HepG2 (cell line): ENCODE results near the gene CLPTM1. TPM values are rescaled to one million over a fixed set of nuclear protein-coding genes. Genes with fewer than 3 reads are reported as not detected.

Experiments used
- ATAC-seq: fragments of 200-7000 bp; cut with Tn5 transposase; 3 replicates; pipeline ENCODE4 v1.9.1; 2020; ENCODE audit warnings: mild to moderate bottlenecking, moderate library complexity
- BruUV-seq: library from RNA; stranded (reverse); fragments of 400-500 nt; replicated peaks from 2 replicates; lab custom pipeline; 2021; lab: Mats Ljungman, UMichigan
- CTCF ChIA-PET: fragments of 300-600 bp; formaldehyde crosslinking; extraction: SDS; loops from one replicate; lab custom pipeline; 2021; ENCODE audit warnings: low total read pairs, inconsistent platforms, low intra/inter-chr PET ratio; lab: Yijun Ruan, JAX
- POLR2A ChIA-PET: fragments of 350-600 bp; sonication (Branson Sonifier 250); formaldehyde crosslinking; loops from one replicate; lab custom pipeline; 2020; ENCODE audit warnings: antibody characterized with exemption, inconsistent platforms; lab: Yijun Ruan, JAX
- DNase-seq: peaks from one replicate; pipeline ENCODE4 v3.0.0-alpha.2; 2015; ENCODE audit warnings: low spot score
- FAIRE-seq: peaks from 3 replicates; lab custom pipeline; 2011; peaks lifted over from hg19 to GRCh38; lab: Jason Lieb, UNC
- H2AFZ ChIP-seq: one replicate; pipeline ENCODE4 v1.6.1; 2011; ENCODE audit warnings: low read length, inconsistent platforms
- H3K27ac ChIP-seq: fragments of 300-600 bp; 3 replicates; pipeline ENCODE4 v1.8.0; 2011; ENCODE audit warnings: mixed run types, mild to moderate bottlenecking, mixed read lengths, low read length, inconsistent platforms; ENCODE audit not compliant: insufficient read depth; ENCODE audit errors: extremely low read length
- H3K27me3 ChIP-seq, 2 experiments: fragments of 200-600 bp in 1 of 2; 2 replicates in 1 of 2; 3 replicates in 1 of 2; pipeline versions ENCODE4 v1.6.0 to v1.8.0; 2011; ENCODE audit warnings: low read length in 2 of 2, mild to moderate bottlenecking in 2 of 2, moderate library complexity in 2 of 2, inconsistent platforms in 1 of 2; ENCODE audit not compliant: insufficient read depth in 2 of 2, control insufficient read depth in 1 of 2
- H3K36me3 ChIP-seq, 2 experiments: fragments of 200-600 bp in 1 of 2; replicated peaks in 1 of 2; 2 replicates in 1 of 2; 3 replicates in 1 of 2; pipeline versions ENCODE4 v1.5.1 to v1.8.0; 2011; ENCODE audit warnings: low read length in 2 of 2, inconsistent platforms in 1 of 2; ENCODE audit not compliant: insufficient read depth in 2 of 2, control insufficient read depth in 1 of 2
- H3K4me1 ChIP-seq: 2 replicates; pipeline ENCODE4 v1.5.1; 2012; ENCODE audit warnings: low read length, inconsistent platforms; ENCODE audit not compliant: insufficient read depth
- H3K4me2 ChIP-seq: 2 replicates; pipeline ENCODE4 v1.6.0; 2011; ENCODE audit warnings: low read depth, low read length, inconsistent platforms
- H3K4me3 ChIP-seq, 3 experiments: fragments of 200-600 bp in 1 of 3; sonication (generic), shearing (Covaris generic) in 1 of 3; replicated peaks in 1 of 3; 2 replicates each; pipeline ENCODE4 v1.5.1; 2011 to 2016; ENCODE audit warnings: low read length in 3 of 3, inconsistent platforms in 2 of 3, low read depth in 2 of 3, mild to moderate bottlenecking in 2 of 3, control low read depth in 1 of 3, mixed read lengths in 1 of 3; ENCODE audit not compliant: insufficient read depth in 1 of 3
- H3K79me2 ChIP-seq: one replicate; pipeline ENCODE4 v1.6.1; 2011; ENCODE audit warnings: low read length, inconsistent platforms; ENCODE audit not compliant: insufficient read depth
- H3K9ac ChIP-seq: 2 replicates; pipeline ENCODE4 v1.6.0; 2011; ENCODE audit warnings: mild to moderate bottlenecking, low read depth, low read length, inconsistent platforms; ENCODE audit not compliant: insufficient read depth
- H3K9me3 ChIP-seq: 2 replicates; pipeline ENCODE4 v1.5.1; 2012; ENCODE audit warnings: mild to moderate bottlenecking, low read length
- H4K20me1 ChIP-seq: 2 replicates; pipeline ENCODE4 v1.6.0; 2011; ENCODE audit warnings: inconsistent platforms, mild to moderate bottlenecking, low read length, moderate library complexity; ENCODE audit not compliant: insufficient read depth
- AKAP8 ChIP-seq: sonication (generic); formaldehyde crosslinking; IDR thresholded peaks from 2 replicates; pipeline ENCODE4 v1.5.1; 2020; ENCODE audit warnings: mild to moderate bottlenecking, missing genetic modification reagents
- KMT2A ChIP-seq: sonication (generic); formaldehyde crosslinking; IDR thresholded peaks from 2 replicates; pipeline ENCODE4 v1.4.0; 2020; ENCODE audit warnings: missing genetic modification reagents
- MATR3 ChIP-seq: sonication (generic); formaldehyde crosslinking; IDR thresholded peaks from 2 replicates; pipeline ENCODE4 v1.4.0; 2020; ENCODE audit warnings: missing genetic modification reagents
- POLR2G ChIP-seq: fragments of 200-400 bp; formaldehyde crosslinking; IDR thresholded peaks from 2 replicates; pipeline ENCODE4 v1.6.1; 2018; ENCODE audit warnings: mild to moderate bottlenecking, low read depth, low read length, moderate library complexity
- ZNF3 ChIP-seq: IDR thresholded peaks from 2 replicates; pipeline ENCODE4 v1.7.0; 2017; ENCODE audit warnings: inconsistent platforms
- WGBS: methylation state at CpG from one replicate; pipeline ENCODE4 v1.1.6; 2017; ENCODE audit warnings: low lambda C conversion rate; 5-methylcytosine and 5-hydroxymethylcytosine counted together
- in situ Hi-C: cut with HindIII; loops from 2 replicates; pipeline ENCODE4 v1.10.0; 2017; ENCODE audit warnings: low pct_unique_long_range_greater_than_20kb; ENCODE audit not compliant: extremely low pct_ligation_motif_present
- intact Hi-C: fragments of 100-400 bp; cut with micrococcal nuclease; formaldehyde crosslinking; loops from one replicate; pipeline ENCODE4 v1.10.0; 2022; ENCODE audit not compliant: unreplicated experiment
- polyA plus RNA-seq, 8 experiments: library from polyadenylated mRNA; depleted of rRNA in 3 of 8; stranded (reverse) in 7 of 8; unstranded in 1 of 8; fragments of >200 nt; fragmentation: Illumina TruSeq in 4 of 8; extraction: Trizol in 4 of 8; gene quantifications; 2 replicates each; pipeline versions ENCODE4 v1.2.1 to v1.2.3, GENCODE V29; 2011 to 2016; ENCODE audit warnings: low read depth in 4 of 8, missing spikeins in 1 of 8, mixed read lengths in 1 of 8; ENCODE audit not compliant: insufficient read depth in 1 of 8
- total RNA-seq, 5 experiments: library from RNA; depleted of rRNA; stranded (reverse); fragments of >200 nt; fragmentation: Illumina TruSeq; extraction: Trizol; gene quantifications; 2 replicates each; pipeline ENCODE4 v1.2.3, GENCODE V29; 2016; ENCODE audit warnings: low read depth in 1 of 5
- TF ChIP-seq, protein P1 (sequence below): sonication (generic); formaldehyde crosslinking; IDR thresholded peaks from 2 replicates; pipeline ENCODE4 v1.5.0; 2020; ENCODE audit warnings: mild to moderate bottlenecking, missing genetic modification reagents
- TF ChIP-seq, protein P2 (sequence below): sonication (generic); formaldehyde crosslinking; IDR thresholded peaks from 2 replicates; pipeline ENCODE4 v1.9.0; 2022; ENCODE audit warnings: low read depth, missing genetic modification reagents

The CLPTM1 gene
- total and polyA plus RNA-seq, 2 of the 13 experiments (the other 11 are each of a cell fraction or from before 2014, with no cell fraction given) = 34.9 to 42.8 TPM

DNA sequence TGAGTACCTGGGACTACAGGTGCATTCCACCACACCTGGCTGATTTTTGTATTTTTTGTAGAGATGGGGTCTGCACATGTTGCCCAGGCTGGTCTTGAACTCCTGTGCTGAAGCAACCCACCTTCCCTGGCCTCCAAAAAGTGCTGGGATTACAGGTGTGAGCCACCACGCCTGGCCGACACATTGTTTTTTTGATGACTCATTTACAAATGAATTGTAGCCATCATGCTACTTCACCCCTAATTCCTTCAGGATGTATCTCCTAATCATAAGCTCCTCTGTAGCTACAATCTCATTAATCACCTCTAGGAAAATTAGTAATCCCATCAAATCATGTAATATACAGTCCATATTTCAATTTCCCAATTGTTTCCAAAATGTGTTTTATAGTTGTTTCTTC, 64.0 kb downstream of the CLPTM1 start:
- Histone ChIP-seq H3K4me2 (no peak overlapping the region), H3K27me3 (no peaks in the 10 kb centered on the region), H2AFZ (no peak overlapping the region), H3K27ac (no peak overlapping the region), H3K9me3 (no peaks in the 10 kb centered on the region), H4K20me1 (no peaks in the 10 kb centered on the region), H3K4me3 (no peak overlapping the region), H3K9ac (no peak overlapping the region), H3K36me3 (no peaks in the 10 kb centered on the region), H3K4me1 (0 out of 2 replicates have a peak, but pooled peaks cover 16% of the 10 kb centered on the region), H3K79me2 (no peaks in the 10 kb centered on the region)
- in situ Hi-C loops (loop anchor here (5.0 to 10.0 kb wide), 2 partner anchors 43 to 106 kb away; no protein-coding TSS in a partner anchor), intact Hi-C loops (loop anchor here (5.0 kb wide), 1 partner anchor 108 kb away; no protein-coding TSS in a partner anchor)
- no peak for DNase-seq
- CTCF ChIA-PET = no interaction called here
- FAIRE-seq = no peak
- POLR2A ChIA-PET = interaction anchor here (0.7 to 3.1 kb wide), 2 partner anchors 18 to 20 kb away, joined by 3 to 8 read pairs; partner anchors contain the start of gene CLASRP
- no TSS peak for BruUV-seq
- 100% methylated on average over 2 of the region's 2 CpGs for WGBS
- TF ChIP-seq, protein P1, sequence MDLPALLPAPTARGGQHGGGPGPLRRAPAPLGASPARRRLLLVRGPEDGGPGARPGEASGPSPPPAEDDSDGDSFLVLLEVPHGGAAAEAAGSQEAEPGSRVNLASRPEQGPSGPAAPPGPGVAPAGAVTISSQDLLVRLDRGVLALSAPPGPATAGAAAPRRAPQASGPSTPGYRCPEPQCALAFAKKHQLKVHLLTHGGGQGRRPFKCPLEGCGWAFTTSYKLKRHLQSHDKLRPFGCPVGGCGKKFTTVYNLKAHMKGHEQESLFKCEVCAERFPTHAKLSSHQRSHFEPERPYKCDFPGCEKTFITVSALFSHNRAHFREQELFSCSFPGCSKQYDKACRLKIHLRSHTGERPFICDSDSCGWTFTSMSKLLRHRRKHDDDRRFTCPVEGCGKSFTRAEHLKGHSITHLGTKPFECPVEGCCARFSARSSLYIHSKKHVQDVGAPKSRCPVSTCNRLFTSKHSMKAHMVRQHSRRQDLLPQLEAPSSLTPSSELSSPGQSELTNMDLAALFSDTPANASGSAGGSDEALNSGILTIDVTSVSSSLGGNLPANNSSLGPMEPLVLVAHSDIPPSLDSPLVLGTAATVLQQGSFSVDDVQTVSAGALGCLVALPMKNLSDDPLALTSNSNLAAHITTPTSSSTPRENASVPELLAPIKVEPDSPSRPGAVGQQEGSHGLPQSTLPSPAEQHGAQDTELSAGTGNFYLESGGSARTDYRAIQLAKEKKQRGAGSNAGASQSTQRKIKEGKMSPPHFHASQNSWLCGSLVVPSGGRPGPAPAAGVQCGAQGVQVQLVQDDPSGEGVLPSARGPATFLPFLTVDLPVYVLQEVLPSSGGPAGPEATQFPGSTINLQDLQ (CRISPR knock-in tag) = no peak
- no peak for TF ChIP-seq AKAP8 (CRISPR knock-in tag)
- no peak for TF ChIP-seq MATR3 (CRISPR knock-in tag)
- TF ChIP-seq ZNF3 (CRISPR knock-in tag) = no peak
- TF ChIP-seq POLR2G = no peak
- TF ChIP-seq, protein P2, sequence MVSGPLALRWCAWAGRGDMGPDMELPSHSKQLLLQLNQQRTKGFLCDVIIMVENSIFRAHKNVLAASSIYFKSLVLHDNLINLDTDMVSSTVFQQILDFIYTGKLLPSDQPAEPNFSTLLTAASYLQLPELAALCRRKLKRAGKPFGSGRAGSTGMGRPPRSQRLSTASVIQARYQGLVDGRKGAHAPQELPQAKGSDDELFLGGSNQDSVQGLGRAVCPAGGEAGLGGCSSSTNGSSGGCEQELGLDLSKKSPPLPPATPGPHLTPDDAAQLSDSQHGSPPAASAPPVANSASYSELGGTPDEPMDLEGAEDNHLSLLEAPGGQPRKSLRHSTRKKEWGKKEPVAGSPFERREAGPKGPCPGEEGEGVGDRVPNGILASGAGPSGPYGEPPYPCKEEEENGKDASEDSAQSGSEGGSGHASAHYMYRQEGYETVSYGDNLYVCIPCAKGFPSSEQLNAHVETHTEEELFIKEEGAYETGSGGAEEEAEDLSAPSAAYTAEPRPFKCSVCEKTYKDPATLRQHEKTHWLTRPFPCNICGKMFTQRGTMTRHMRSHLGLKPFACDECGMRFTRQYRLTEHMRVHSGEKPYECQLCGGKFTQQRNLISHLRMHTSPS (CRISPR knock-in tag) = no peak
- TF ChIP-seq KMT2A (CRISPR knock-in tag) = no peak
- ATAC-seq = no peak
